Right atrium auricular region (tissue), 2 donors: ENCODE results near the gene C17orf107. TPM values are rescaled to one million over a fixed set of nuclear protein-coding genes. Genes with fewer than 3 reads are reported as not detected.

Source experiments
- DNase-seq: peaks from one replicate; pipeline ENCODE4 v3.0.0-alpha.2; 2019; ENCODE audit warnings: low spot score
- H3K27ac ChIP-seq, 2 donors: fragments of 200-600 bp; sonication (generic); 1 replicate in 1 of 2; 2 replicates in 1 of 2; pipeline ENCODE4 v1.5.1; 2016 to 2019
- H3K27me3 ChIP-seq, 2 donors: fragments of 200-600 bp; sonication (generic); one replicate each; pipeline versions ENCODE4 v1.5.1 to v1.6.0; 2017 to 2019
- H3K36me3 ChIP-seq: fragments of 200-600 bp; sonication (generic); one replicate; pipeline ENCODE4 v1.5.1; 2016
- H3K4me1 ChIP-seq, 2 donors: fragments of 200-600 bp; sonication (generic); one replicate each; pipeline versions ENCODE4 v1.5.1 to v1.6.0; 2017 to 2019
- H3K4me3 ChIP-seq, 2 donors: fragments of 200-600 bp; sonication (generic); 1 replicate in 1 of 2; 2 replicates in 1 of 2; pipeline ENCODE4 v1.5.1; 2017 to 2019; ENCODE audit warnings: mild to moderate bottlenecking in 1 of 2, moderate library complexity in 1 of 2
- H3K9me3 ChIP-seq, 2 donors: fragments of 200-600 bp; sonication (generic); one replicate each; pipeline ENCODE4 v1.5.1; 2019
- total RNA-seq, 2 donors: library from RNA; depleted of rRNA; stranded (reverse); fragments of >200 nt; gene quantifications; one replicate each; pipeline ENCODE4 v1.1.0, GENCODE V29; 2016
- TF ChIP-seq, protein P1 (sequence below), 2 donors: fragments of 200-600 bp; sonication (generic); IDR thresholded peaks; one replicate each; pipeline ENCODE4 v1.5.1; 2019; ENCODE audit warnings: antibody characterized with exemption in 2 of 2

The C17orf107 gene
- total RNA-seq, 2 donors from 2014 or later = 1.7 to 4.2 TPM

DNA sequence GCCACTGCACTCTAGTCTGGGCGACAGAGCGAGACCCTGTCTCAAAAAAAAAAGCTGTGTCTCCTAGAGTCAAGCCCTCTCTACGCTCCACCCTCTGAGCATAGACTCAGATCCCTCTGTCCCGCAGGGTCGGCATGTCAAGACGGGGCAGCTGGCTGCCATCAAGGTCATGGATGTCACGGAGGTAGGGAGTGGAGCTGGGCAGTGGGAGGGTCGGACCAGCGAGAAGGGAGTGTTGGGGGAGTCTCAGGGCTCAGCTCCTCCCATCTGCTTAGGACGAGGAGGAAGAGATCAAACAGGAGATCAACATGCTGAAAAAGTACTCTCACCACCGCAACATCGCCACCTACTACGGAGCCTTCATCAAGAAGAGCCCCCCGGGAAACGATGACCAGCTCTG is 18.5 kb upstream of the C17orf107 start:
- Histone ChIP-seq H3K4me1 (peaks cover 0 to 4% of the 10 kb centered on the region in 2 donors), H3K27ac (no peak overlapping the region), H3K4me3 (no peak overlapping the region), H3K9me3 (no peaks in the 10 kb centered on the region), H3K36me3 (peaks cover 38% of the 10 kb centered on the region), H3K27me3 (no peaks in the 10 kb centered on the region)
- TF ChIP-seq, protein P1, sequence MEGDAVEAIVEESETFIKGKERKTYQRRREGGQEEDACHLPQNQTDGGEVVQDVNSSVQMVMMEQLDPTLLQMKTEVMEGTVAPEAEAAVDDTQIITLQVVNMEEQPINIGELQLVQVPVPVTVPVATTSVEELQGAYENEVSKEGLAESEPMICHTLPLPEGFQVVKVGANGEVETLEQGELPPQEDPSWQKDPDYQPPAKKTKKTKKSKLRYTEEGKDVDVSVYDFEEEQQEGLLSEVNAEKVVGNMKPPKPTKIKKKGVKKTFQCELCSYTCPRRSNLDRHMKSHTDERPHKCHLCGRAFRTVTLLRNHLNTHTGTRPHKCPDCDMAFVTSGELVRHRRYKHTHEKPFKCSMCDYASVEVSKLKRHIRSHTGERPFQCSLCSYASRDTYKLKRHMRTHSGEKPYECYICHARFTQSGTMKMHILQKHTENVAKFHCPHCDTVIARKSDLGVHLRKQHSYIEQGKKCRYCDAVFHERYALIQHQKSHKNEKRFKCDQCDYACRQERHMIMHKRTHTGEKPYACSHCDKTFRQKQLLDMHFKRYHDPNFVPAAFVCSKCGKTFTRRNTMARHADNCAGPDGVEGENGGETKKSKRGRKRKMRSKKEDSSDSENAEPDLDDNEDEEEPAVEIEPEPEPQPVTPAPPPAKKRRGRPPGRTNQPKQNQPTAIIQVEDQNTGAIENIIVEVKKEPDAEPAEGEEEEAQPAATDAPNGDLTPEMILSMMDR (IDR thresholded peaks at IDR 0.05) = no peak
- no peak for DNase-seq

DNA sequence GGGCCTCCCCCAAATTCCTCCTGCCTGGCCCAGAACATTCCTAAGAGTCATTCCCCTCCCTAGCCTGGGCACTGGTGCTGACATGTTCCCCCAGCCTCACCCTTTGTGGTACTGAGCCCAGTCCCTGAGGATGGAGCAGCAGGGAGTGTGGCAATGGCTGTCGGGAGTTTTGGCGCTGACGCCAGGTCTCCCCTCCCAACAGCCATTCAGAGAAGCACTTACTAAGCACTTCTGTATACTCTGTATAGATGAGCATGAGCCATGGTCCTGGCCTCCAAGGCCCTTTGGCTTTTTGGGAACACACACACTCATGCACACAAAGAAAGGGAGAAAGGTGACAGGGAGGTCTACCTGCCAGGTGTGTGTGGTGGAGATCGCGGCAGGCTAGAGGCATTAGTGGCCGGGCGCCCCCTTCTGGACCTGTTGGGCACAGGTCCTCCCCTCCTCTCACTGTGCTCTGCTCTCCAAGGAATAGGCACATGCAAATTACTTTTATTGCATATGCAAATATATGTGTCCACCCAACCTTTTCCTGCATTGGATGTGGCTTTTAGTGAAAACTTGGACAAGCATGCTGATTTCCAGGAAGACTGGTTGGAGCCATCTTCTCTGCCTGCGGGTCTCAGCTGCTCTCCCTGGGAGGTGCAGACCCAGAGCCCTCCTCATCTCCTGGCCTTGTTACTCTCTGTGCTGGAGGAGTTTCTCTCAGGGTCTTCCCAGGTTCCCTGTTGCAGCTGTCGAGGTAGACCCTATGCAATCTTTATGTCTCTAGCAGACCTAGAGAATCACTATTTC is 17.4 kb upstream of the C17orf107 start:
- no peak overlapping the region for H3K4me3 ChIP-seq
- DNase-seq = no peak
- peaks cover 49% of the 10 kb centered on the region for H3K36me3 ChIP-seq
- H3K9me3 ChIP-seq = no peaks in the 10 kb centered on the region
- H3K4me1 ChIP-seq = peaks cover 0 to 4% of the 10 kb centered on the region in 2 donors
- TF ChIP-seq, protein P1 (IDR thresholded peaks at IDR 0.05) = peak; percentile 60 to 82
- no peaks in the 10 kb centered on the region for H3K27me3 ChIP-seq
- no peak overlapping the region for H3K27ac ChIP-seq

- peaks cover 0 to 4% of the 10 kb centered on the region in 2 donors for H3K4me1 ChIP-seq
- H3K27me3 ChIP-seq = no peaks in the 10 kb centered on the region
- DNase-seq = no peak
- no peaks in the 10 kb centered on the region for H3K9me3 ChIP-seq
- no peak overlapping the region for H3K4me3 ChIP-seq
- TF ChIP-seq, protein P1 (IDR thresholded peaks at IDR 0.05) = no peak
- H3K36me3 ChIP-seq = peaks cover 53% of the 10 kb centered on the region
- H3K27ac ChIP-seq = no peak overlapping the region
Measured at GRCh38 chr17:4884489-4884888, 14.8 kb upstream of the C17orf107 start.

- TF ChIP-seq, protein P1 (IDR thresholded peaks at IDR 0.05) = no peak
- no peak for DNase-seq
- Histone ChIP-seq H3K36me3 (peaks cover 66% of the 10 kb centered on the region), H3K4me1 (peaks cover 0 to 1% of the 10 kb centered on the region in 2 donors), H3K27me3 (no peaks in the 10 kb centered on the region), H3K4me3 (no peak overlapping the region), H3K27ac (no peak overlapping the region), H3K9me3 (no peaks in the 10 kb centered on the region)
Measured at GRCh38 chr17:4886830-4887229, 12.5 kb upstream of the C17orf107 start.

- TF ChIP-seq, protein P1 (IDR thresholded peaks at IDR 0.05) = no peak
- Histone ChIP-seq H3K27ac (no peak overlapping the region), H3K4me3 (no peak overlapping the region), H3K9me3 (no peaks in the 10 kb centered on the region), H3K4me1 (no peaks in the 10 kb centered on the region), H3K36me3 (peaks cover 74% of the 10 kb centered on the region), H3K27me3 (no peaks in the 10 kb centered on the region)
- no peak for DNase-seq
Measured at GRCh38 chr17:4887581-4887980, 11.8 kb upstream of the C17orf107 start.
